Vagina (tissue), 2 donors: Measurements from ENCODE around the gene DMRTC2.

Experiments used
- CTCF ChIP-seq, 3 experiments: fragments of 450-650 bp in 2 of 3; fragments of 200-600 bp in 1 of 3; sonication (generic) in 1 of 3; IDR thresholded peaks; one replicate each; pipeline ENCODE4 v1.5.1; 2017 to 2019; ENCODE audit warnings: antibody characterized with exemption in 3 of 3, mild to moderate bottlenecking in 2 of 3, moderate library complexity in 2 of 3
- POLR2A ChIP-seq, 2 donors: fragments of 450-650 bp; IDR thresholded peaks; one replicate each; pipeline ENCODE4 v1.6.1; 2017; ENCODE audit warnings: antibody characterized with exemption in 2 of 2, mild to moderate bottlenecking in 2 of 2, moderate library complexity in 2 of 2

- TF ChIP-seq POLR2A (IDR thresholded peaks at IDR 0.05) (peak in 1 of 2 donors; percentile 44), CTCF (IDR thresholded peaks at IDR 0.05) (no peak)
Measured at GRCh38 chr19:41883821-41884733, 39.2 kb downstream of the DMRTC2 start.
